Measurements from ENCODE around the gene PCED1B. TPM values are rescaled to one million over a fixed set of nuclear protein-coding genes. Genes with fewer than 3 reads are reported as not detected.
"Not testable (repeated sequence)": the region's sequence is repeated elsewhere in the genome, so short reads cannot be mapped to it uniquely, and the experiment has no call there.

Gene PCED1B
- total RNA-seq, 2 experiments from 2014 or later = 133 to 136 TPM

DNA sequence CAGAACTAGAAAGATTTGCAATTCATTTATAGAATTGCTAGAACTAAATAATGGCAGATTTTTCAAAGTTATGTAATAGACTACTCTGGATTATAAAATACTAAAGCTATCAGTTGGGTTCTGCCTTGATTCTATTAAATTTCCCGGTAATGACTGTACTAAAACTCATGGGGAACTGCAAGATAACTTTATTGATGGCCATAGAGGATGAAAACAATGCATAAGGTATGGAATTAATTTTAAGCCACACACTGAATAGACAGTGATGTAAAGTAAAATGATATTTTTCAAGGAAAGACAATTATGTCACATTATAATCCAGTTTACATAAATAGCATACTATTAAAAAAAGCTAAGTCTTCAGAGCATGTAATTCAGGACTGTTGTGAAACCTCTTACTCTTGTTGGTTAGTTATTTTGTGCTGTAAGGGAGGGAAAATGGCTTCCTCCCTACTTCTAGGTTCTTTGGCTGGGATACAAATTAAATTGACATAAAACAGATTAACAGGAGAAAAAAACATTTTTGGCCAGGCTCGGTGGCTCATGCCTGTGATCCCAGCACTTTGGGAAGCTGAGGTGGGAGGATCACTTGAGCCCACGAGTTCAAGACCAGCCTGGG, 134.7 kb downstream of the PCED1B start:
- peaks cover 27% of the 10 kb centered on the region for H3K4me1 Mint-ChIP-seq (ENCODE audit: low read depth)
- peak overlapping the region; percentile 96 for H3K27ac Mint-ChIP-seq
- DNase-seq = no peak
- ChIA-PET POLR2A (interaction anchor here (0.7 to 11.1 kb wide), 12 partner anchors 8 to 1404 kb away, joined by 3 to 207 read pairs (median 4); partner anchors contain the start of genes AMIGO2 and PCED1B), CTCF (interaction anchor here (0.9 to 2.3 kb wide), 10 partner anchors 20 to 184 kb away, joined by 3 to 11 read pairs (median 4); no protein-coding TSS in a partner anchor)
- H3K27me3 Mint-ChIP-seq = no peaks in the 10 kb centered on the region
- peak overlapping the region; percentile 85 for H3K4me3 Mint-ChIP-seq
- peaks cover 86% of the 10 kb centered on the region for H3K36me3 Mint-ChIP-seq
- intact Hi-C loops (cut with micrococcal nuclease) = loop anchor here (2.0 to 10.0 kb wide), 4 partner anchors 93 to 947 kb away; partner anchors contain the start of genes RPAP3 and SLC38A2
- no peaks in the 10 kb centered on the region for H3K9me3 Mint-ChIP-seq

DNA sequence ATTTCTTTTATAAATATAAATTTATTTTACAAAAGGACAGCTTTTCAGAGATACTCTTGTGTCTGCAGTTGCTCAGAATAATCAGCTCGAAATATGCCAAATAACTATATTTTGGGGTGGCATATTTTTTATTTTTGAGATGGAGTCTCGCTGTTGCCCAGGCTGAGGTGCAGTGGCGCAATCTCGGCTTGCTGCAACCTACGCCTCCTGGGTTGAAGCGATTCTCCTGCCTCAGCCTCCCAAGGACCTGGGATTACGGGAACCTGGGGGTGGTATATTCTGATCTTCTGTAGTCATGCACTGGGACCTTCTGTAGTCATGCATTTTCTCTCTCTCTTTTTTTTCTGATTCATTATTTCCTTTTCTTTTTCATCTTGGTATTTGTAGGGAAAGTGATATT, 135.3 kb downstream of the PCED1B start:
- peaks cover 86% of the 10 kb centered on the region for H3K36me3 Mint-ChIP-seq
- CTCF ChIA-PET = interaction anchor here (1.4 to 2.3 kb wide), 6 partner anchors 58 to 183 kb away, joined by 4 to 11 read pairs (median 6); no protein-coding TSS in a partner anchor
- peaks cover 25% of the 10 kb centered on the region for H3K4me1 Mint-ChIP-seq (ENCODE audit: low read depth)

DNA sequence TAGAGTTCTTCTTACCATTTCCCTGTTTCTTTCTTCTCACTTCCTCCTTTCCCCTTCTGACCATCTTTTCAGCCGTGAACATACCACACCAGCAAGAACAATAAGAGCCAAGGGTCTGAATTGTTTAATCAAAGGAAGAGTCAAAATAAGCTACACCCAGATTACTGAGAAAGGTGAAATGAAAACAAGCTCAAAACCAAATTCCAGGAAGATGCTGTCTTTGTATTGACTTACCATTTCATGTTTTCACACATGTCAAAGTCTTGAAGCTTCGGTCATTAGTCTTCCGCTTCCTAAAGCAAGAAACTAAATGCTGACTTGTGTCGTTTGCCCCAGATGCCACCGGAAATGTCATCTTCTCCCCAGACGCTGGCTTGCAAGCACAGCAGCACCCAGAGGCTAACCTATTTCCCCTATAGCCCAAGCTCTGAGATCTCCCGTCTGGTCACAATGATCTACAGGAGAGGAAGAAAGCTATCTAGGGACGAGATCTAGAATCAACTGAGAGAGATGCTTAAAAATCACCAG, 136.8 kb downstream of the PCED1B start:
- H3K9me3 Mint-ChIP-seq = no peaks in the 10 kb centered on the region
- H3K36me3 Mint-ChIP-seq = peaks cover 83% of the 10 kb centered on the region
- POLR2A ChIA-PET = interaction anchor here (0.7 to 11.1 kb wide), 21 partner anchors 9 to 844 kb away, joined by 3 to 207 read pairs (median 5); partner anchors contain the start of genes AMIGO2 and PCED1B
- intact Hi-C loops (cut with micrococcal nuclease) = loop anchor here (1.0 to 10.0 kb wide), 6 partner anchors 9 to 1489 kb away; partner anchors contain the start of genes ARID2, RPAP3, SCAF11 and SLC38A2
- peaks cover 19% of the 10 kb centered on the region for H3K4me1 Mint-ChIP-seq (ENCODE audit: low read depth)
- peak overlapping the region; percentile 85 for H3K4me3 Mint-ChIP-seq
- CTCF ChIA-PET = interaction anchor here (0.7 to 1.2 kb wide), 8 partner anchors 9 to 181 kb away, joined by 3 to 20 read pairs (median 4); partner anchors contain the start of gene PCED1B
- peak overlapping the region; percentile 96 for H3K27ac Mint-ChIP-seq
- H3K27me3 Mint-ChIP-seq = no peaks in the 10 kb centered on the region
- DNase-seq = peak; percentile 87

More for the DNA sequence above, 135.3 kb downstream of the PCED1B start:
- H3K9me3 Mint-ChIP-seq = no peaks in the 10 kb centered on the region
- peak overlapping the region; percentile 85 for H3K4me3 Mint-ChIP-seq
- no peaks in the 10 kb centered on the region for H3K27me3 Mint-ChIP-seq
- DNase-seq = peak; percentile 70
- peak overlapping the region; percentile 96 for H3K27ac Mint-ChIP-seq
- POLR2A ChIA-PET = interaction anchor here (0.7 to 11.1 kb wide), 10 partner anchors 7 to 1404 kb away, joined by 3 to 207 read pairs (median 14); partner anchors contain the start of genes AMIGO2 and PCED1B
- intact Hi-C loops (cut with micrococcal nuclease) = loop anchor here (1.0 to 10.0 kb wide), 8 partner anchors 92 to 1487 kb away; partner anchors contain the start of genes ARID2, RPAP3, SCAF11 and SLC38A2

GRCh38 chr12:47217595-47217869, 138.1 kb downstream of the PCED1B start:
- DNase-seq = peak; percentile 47
- peaks cover 85% of the 10 kb centered on the region for H3K36me3 Mint-ChIP-seq
- peak overlapping the region; percentile 85 for H3K4me3 Mint-ChIP-seq
- peaks cover 23% of the 10 kb centered on the region for H3K4me1 Mint-ChIP-seq (ENCODE audit: low read depth)
- ChIA-PET POLR2A (interaction anchor here (0.7 to 11.1 kb wide), 12 partner anchors 8 to 202 kb away, joined by 3 to 207 read pairs (median 6); partner anchors contain the start of genes AMIGO2 and PCED1B), CTCF (interaction anchor here (1.0 to 3.0 kb wide), 5 partner anchors 10 to 185 kb away, joined by 3 to 12 read pairs (median 3); no protein-coding TSS in a partner anchor)
- not testable (repeated sequence) for H3K9me3 Mint-ChIP-seq, H3K27me3 Mint-ChIP-seq
- intact Hi-C loops (cut with micrococcal nuclease) = loop anchor here (5.0 to 10.0 kb wide), 5 partner anchors 487 to 1490 kb away; partner anchors contain the start of genes ARID2, RPAP3, SCAF11 and SLC38A2
- peak overlapping the region; percentile 96 for H3K27ac Mint-ChIP-seq

DNA sequence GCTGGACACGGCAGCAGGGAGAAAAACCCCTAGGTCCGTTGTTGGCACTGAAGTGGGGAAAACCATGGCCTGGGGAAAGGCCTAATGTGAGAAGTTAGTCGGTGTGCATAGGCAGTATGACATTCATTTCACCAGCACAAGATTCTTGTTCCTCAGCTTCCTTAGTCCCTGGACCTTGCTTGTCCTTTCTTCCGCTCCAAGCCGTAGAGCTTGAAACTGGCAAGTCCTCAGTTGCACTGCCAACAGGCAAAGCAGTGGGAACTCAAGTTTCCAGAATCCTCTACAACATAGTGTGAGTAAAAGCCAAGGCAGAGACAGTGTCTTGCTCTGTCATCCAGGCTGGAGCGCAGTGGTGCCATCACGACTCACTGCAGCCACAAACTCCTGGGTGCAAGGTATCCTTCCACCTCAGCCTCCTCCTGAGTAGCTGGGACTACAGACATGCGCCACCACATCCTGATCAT, 138.8 kb downstream of the PCED1B start:
- H3K27ac Mint-ChIP-seq = peak overlapping the region; percentile 96
- intact Hi-C loops (cut with micrococcal nuclease) = loop anchor here (1.0 to 10.0 kb wide), 7 partner anchors 59 to 1491 kb away; partner anchors contain the start of genes ARID2, RPAP3, SCAF11 and SLC38A2
- peaks cover 26% of the 10 kb centered on the region for H3K4me1 Mint-ChIP-seq (ENCODE audit: low read depth)
- H3K36me3 Mint-ChIP-seq = peaks cover 85% of the 10 kb centered on the region
- DNase-seq = peak; percentile 76
- ChIA-PET CTCF (interaction anchor here (0.7 to 3.0 kb wide), 6 partner anchors 11 to 186 kb away, joined by 3 to 12 read pairs (median 3); no protein-coding TSS in a partner anchor), POLR2A (interaction anchor here (0.7 to 11.1 kb wide), 13 partner anchors 8 to 201 kb away, joined by 3 to 207 read pairs (median 5); partner anchors contain the start of genes AMIGO2 and PCED1B)
- no peaks in the 10 kb centered on the region for H3K27me3 Mint-ChIP-seq
- no peaks in the 10 kb centered on the region for H3K9me3 Mint-ChIP-seq
- H3K4me3 Mint-ChIP-seq = peak overlapping the region; percentile 85

DNA sequence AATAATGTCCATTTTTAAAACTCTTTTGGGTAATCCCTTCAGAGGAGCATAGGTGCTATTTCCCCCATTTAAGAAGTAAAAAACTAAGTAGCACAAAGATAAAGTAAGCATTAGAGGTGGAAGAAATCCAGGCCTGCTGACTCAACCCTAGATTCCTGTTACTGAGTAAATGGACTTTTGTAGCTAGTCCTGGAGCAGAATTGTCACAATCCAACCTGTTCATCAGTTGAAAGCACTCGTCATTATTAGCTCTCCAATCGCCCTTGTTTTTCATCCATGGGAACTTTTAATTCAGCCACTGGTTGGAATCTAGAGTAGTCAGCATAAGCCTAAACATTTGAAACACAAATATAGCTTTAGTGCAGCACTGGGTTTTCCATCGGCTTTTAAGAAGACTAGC, 139.8 kb downstream of the PCED1B start:
- peak overlapping the region; percentile 96 for H3K27ac Mint-ChIP-seq
- no peaks in the 10 kb centered on the region for H3K27me3 Mint-ChIP-seq
- no peak for DNase-seq
- peaks cover 32% of the 10 kb centered on the region for H3K4me1 Mint-ChIP-seq (ENCODE audit: low read depth)
- H3K9me3 Mint-ChIP-seq = no peaks in the 10 kb centered on the region
- intact Hi-C loops (cut with micrococcal nuclease) = loop anchor here (2.0 to 10.0 kb wide), 6 partner anchors 58 to 1492 kb away; partner anchors contain the start of genes ARID2, RPAP3, SCAF11 and SLC38A2
- peak overlapping the region; percentile 85 for H3K4me3 Mint-ChIP-seq
- ChIA-PET POLR2A (interaction anchor here (0.8 to 11.1 kb wide), 12 partner anchors 8 to 193 kb away, joined by 3 to 207 read pairs (median 8); partner anchors contain the start of genes AMIGO2 and PCED1B), CTCF (interaction anchor here (0.7 to 3.0 kb wide), 7 partner anchors 10 to 187 kb away, joined by 3 to 14 read pairs (median 4); no protein-coding TSS in a partner anchor)
- peaks cover 81% of the 10 kb centered on the region for H3K36me3 Mint-ChIP-seq

DNA sequence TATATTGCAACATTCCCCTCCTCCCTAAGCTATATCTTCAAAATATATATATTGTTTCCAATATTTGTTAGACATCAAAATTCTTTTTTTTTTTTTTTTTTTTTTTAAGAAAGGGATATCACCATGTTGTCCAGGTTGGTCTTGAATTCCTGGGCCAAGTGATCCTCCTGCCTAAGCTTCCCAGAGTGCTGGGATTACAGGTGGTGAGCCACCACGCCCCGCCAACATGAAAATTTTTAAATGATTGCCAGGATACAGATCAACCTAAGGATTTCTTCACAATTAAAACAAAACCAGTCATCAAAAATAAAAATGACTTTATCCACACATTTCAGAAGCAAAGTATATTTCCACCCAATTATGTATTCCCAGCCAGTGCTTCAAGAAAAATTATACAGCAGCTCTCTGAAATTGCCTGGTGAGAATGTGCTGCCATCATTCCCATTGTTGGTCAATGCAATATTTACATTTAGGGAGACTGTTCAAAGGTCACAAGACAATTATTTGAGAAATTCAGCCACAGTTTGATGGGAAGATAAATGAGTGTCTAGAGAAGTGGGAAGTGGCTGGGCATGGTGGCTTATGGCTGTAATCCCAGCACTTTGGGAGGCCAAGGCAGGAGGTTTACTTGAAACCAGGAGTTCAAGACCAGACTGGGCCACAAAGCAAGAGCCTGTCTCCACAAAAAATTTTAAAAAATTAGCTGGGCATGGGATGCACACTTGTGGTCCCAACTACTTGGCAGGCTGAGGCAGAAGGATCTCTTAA, 142.0 kb downstream of the PCED1B start:
- Mint-ChIP-seq H3K27me3 (no peaks in the 10 kb centered on the region), H3K36me3 (peaks cover 82% of the 10 kb centered on the region), H3K9me3 (no peaks in the 10 kb centered on the region), H3K4me3 (peak overlapping the region; percentile 60), H3K4me1 (ENCODE audit: low read depth) (peaks cover 51% of the 10 kb centered on the region), H3K27ac (peak overlapping the region; percentile 87)
- DNase-seq = no peak
- ChIA-PET CTCF (no interaction called here), POLR2A (interaction anchor here (5.7 to 9.5 kb wide), 2 partner anchors 12 to 173 kb away, joined by 76 to 207 read pairs; no protein-coding TSS in a partner anchor)
- intact Hi-C loops (cut with micrococcal nuclease) = loop anchor here (2.0 kb wide), 1 partner anchor 15 kb away; no protein-coding TSS in a partner anchor

GRCh38 chr12:47222520-47223030, 143.2 kb downstream of the PCED1B start:
- CTCF ChIA-PET = interaction anchor here (1.0 kb wide), 1 partner anchor 175 kb away, joined by 3 read pairs; no protein-coding TSS in a partner anchor
- intact Hi-C loops (cut with micrococcal nuclease) = loop anchor here (2.0 kb wide), 1 partner anchor 16 kb away; no protein-coding TSS in a partner anchor
- no peak for DNase-seq
- Mint-ChIP-seq H3K27me3 (no peaks in the 10 kb centered on the region), H3K9me3 (no peaks in the 10 kb centered on the region), H3K4me3 (peak overlapping the region; percentile 70), H3K36me3 (peaks cover 77% of the 10 kb centered on the region), H3K4me1 (ENCODE audit: low read depth) (peaks cover 55% of the 10 kb centered on the region), H3K27ac (peak overlapping the region; percentile 87)
- POLR2A ChIA-PET = interaction anchor here (1.0 to 5.7 kb wide), 2 partner anchors 9 to 13 kb away, joined by 4 to 76 read pairs; no protein-coding TSS in a partner anchor

DNA sequence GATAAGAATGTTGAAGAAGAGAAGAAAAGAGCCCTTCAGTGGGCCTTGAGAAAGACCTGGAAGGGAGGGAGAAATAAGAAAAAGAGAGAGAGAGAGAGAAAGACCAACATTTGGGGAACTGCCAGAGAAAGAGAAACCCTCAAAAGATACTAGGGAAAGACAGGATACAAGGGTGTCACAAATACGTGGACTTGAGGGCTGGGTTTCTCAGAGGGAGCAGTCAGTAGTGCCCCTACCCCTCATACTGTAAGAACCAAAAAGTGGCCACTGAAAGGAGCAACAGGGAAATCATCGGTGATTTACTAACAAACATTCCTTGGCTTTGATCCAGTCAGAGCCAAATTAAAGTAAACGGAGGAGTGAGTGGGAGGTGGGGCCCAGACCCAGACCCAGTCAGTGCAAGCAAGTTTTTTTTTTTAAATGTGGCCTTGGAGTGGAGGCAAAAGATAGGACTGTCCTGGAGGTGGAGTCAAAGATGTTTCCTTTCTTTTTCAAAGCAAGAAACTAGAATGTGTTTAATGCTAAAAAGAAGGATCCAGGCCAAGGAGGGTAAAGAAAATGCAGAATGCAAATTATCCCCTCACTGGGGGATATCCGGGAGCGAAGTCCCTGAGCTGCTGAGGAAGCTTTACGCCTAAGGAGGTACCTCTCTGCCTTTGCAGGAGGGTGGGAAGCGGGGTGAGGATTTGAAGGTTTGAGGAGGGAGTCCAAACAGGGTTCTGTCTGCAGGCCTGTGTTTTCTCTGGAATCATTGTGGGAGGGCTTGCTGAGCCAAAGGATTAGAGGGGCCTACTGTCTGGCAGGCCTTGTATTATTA, 143.8 kb downstream of the PCED1B start:
- H3K27me3 Mint-ChIP-seq = no peaks in the 10 kb centered on the region
- intact Hi-C loops (cut with micrococcal nuclease) = loop anchor here (2.0 kb wide), 1 partner anchor 16 kb away; no protein-coding TSS in a partner anchor
- POLR2A ChIA-PET = interaction anchor here (0.7 to 5.7 kb wide), 4 partner anchors 10 to 14 kb away, joined by 3 to 76 read pairs (median 4); no protein-coding TSS in a partner anchor

GRCh38 chr12:47223848-47224213, 144.4 kb downstream of the PCED1B start:
- peaks cover 75% of the 10 kb centered on the region for H3K36me3 Mint-ChIP-seq
- H3K4me3 Mint-ChIP-seq = peak overlapping the region; percentile 70
- intact Hi-C loops (cut with micrococcal nuclease) = loop anchor here (2.0 kb wide), 1 partner anchor 17 kb away; no protein-coding TSS in a partner anchor
- H3K9me3 Mint-ChIP-seq = no peaks in the 10 kb centered on the region
- no peaks in the 10 kb centered on the region for H3K27me3 Mint-ChIP-seq
- peak overlapping the region; percentile 87 for H3K27ac Mint-ChIP-seq
- CTCF ChIA-PET = no interaction called here
- peaks cover 68% of the 10 kb centered on the region for H3K4me1 Mint-ChIP-seq (ENCODE audit: low read depth)
- DNase-seq = no peak
- POLR2A ChIA-PET = interaction anchor here (0.7 to 1.0 kb wide), 2 partner anchors 12 to 13 kb away, joined by 3 read pairs; no protein-coding TSS in a partner anchor

More for the DNA sequence above, 143.8 kb downstream of the PCED1B start:
- peak overlapping the region; percentile 87 for H3K27ac Mint-ChIP-seq
- DNase-seq = no peak
- no peaks in the 10 kb centered on the region for H3K9me3 Mint-ChIP-seq
- CTCF ChIA-PET = interaction anchor here (1.0 kb wide), 1 partner anchor 174 kb away, joined by 3 read pairs; no protein-coding TSS in a partner anchor
- peaks cover 76% of the 10 kb centered on the region for H3K36me3 Mint-ChIP-seq
- H3K4me3 Mint-ChIP-seq = peak overlapping the region; percentile 70
- H3K4me1 Mint-ChIP-seq (ENCODE audit: low read depth) = peaks cover 62% of the 10 kb centered on the region

Measured in activated CD4-positive, alpha-beta memory T cell treated with anti-CD3 and anti-CD28 coated beads for 36 hours (primary cell).